Measurements from ENCODE around the gene CENPQ. TPM values are rescaled to one million over a fixed set of nuclear protein-coding genes. Genes with fewer than 3 reads are reported as not detected.

Gene CENPQ
- total and polyA plus RNA-seq, 2 donors (not counting 1 experiment from before 2014, with no cell fraction given) = 5.3 to 7.3 TPM

GRCh38 chr6:49526598-49526997 lies 63.4 kb downstream of the CENPQ start:
- no peak overlapping the region for H3K9ac ChIP-seq (ENCODE audit: insufficient read depth, low read length)
- no peaks in the 10 kb centered on the region for H3K27me3 ChIP-seq (ENCODE audit: control insufficient read depth, insufficient read depth, low read length)
- no peaks in the 10 kb centered on the region for H3K9me3 ChIP-seq (ENCODE audit: control insufficient read depth, insufficient read depth, low read depth, low read length)
- H2AFZ ChIP-seq (ENCODE audit: low read length) = no peak overlapping the region
- no peak for DNase-seq (ENCODE audit: low read depth in 2 of 2)
- no peaks in the 10 kb centered on the region for H3K4me1 ChIP-seq (ENCODE audit: control insufficient read depth, extremely low read depth, insufficient read depth, low read length)
- no peaks in the 10 kb centered on the region for H3K79me2 ChIP-seq (ENCODE audit: control insufficient read depth, insufficient read depth, low read length)
- H3K36me3 ChIP-seq (ENCODE audit: control insufficient read depth, insufficient read depth, low read length) = no peaks in the 10 kb centered on the region
- H4K20me1 ChIP-seq (ENCODE audit: control insufficient read depth, extremely low read depth, insufficient read depth, low read length) = no peaks in the 10 kb centered on the region
- H3K27ac ChIP-seq (ENCODE audit: insufficient read depth, low read length) = no peak overlapping the region
- no peak overlapping the region for H3K4me2 ChIP-seq (ENCODE audit: extremely low read depth, insufficient read depth, low read length)
- no peak for TF ChIP-seq EZH2 (IDR thresholded peaks at IDR 0.05; ENCODE audit: low read length, missing control alignments)
- TF ChIP-seq CTCF (conservative IDR thresholded peaks at IDR 0.05 in 1 of 2, IDR thresholded peaks at IDR 0.05 in 1 of 2; ENCODE audit: low read depth in 1 of 2, low read length in 2 of 2) = no peak
- H3K4me3 ChIP-seq (replicated peaks in 1 of 4; ENCODE audit: control extremely low read depth in 1 of 4, insufficient read depth in 1 of 4, low read depth in 3 of 4, low read length in 4 of 4) = no peak overlapping the region

- Histone ChIP-seq H3K4me2 (ENCODE audit: extremely low read depth, insufficient read depth, low read length) (no peak overlapping the region), H3K4me1 (ENCODE audit: control insufficient read depth, extremely low read depth, insufficient read depth, low read length) (no peaks in the 10 kb centered on the region), H3K9ac (ENCODE audit: insufficient read depth, low read length) (no peak overlapping the region), H3K9me3 (ENCODE audit: control insufficient read depth, insufficient read depth, low read depth, low read length) (no peaks in the 10 kb centered on the region), H3K36me3 (ENCODE audit: control insufficient read depth, insufficient read depth, low read length) (no peaks in the 10 kb centered on the region), H3K27me3 (ENCODE audit: control insufficient read depth, insufficient read depth, low read length) (no peaks in the 10 kb centered on the region), H2AFZ (ENCODE audit: low read length) (no peak overlapping the region), H3K4me3 (replicated peaks in 1 of 4; ENCODE audit: control extremely low read depth in 1 of 4, insufficient read depth in 1 of 4, low read depth in 3 of 4, low read length in 4 of 4) (no peak overlapping the region), H3K27ac (ENCODE audit: insufficient read depth, low read length) (no peak overlapping the region), H3K79me2 (ENCODE audit: control insufficient read depth, insufficient read depth, low read length) (no peaks in the 10 kb centered on the region), H4K20me1 (ENCODE audit: control insufficient read depth, extremely low read depth, insufficient read depth, low read length) (no peaks in the 10 kb centered on the region)
- no peak for DNase-seq (ENCODE audit: low read depth in 2 of 2)
- TF ChIP-seq CTCF (conservative IDR thresholded peaks at IDR 0.05 in 1 of 2, IDR thresholded peaks at IDR 0.05 in 1 of 2; ENCODE audit: low read depth in 1 of 2, low read length in 2 of 2) (no peak), EZH2 (IDR thresholded peaks at IDR 0.05; ENCODE audit: low read length, missing control alignments) (no peak)
Measured at GRCh38 chr6:49527320-49527719, 64.2 kb downstream of the CENPQ start.

- Histone ChIP-seq H3K4me2 (ENCODE audit: extremely low read depth, insufficient read depth, low read length) (no peak overlapping the region), H3K4me1 (ENCODE audit: control insufficient read depth, extremely low read depth, insufficient read depth, low read length) (no peaks in the 10 kb centered on the region), H2AFZ (ENCODE audit: low read length) (no peak overlapping the region), H3K9me3 (ENCODE audit: control insufficient read depth, insufficient read depth, low read depth, low read length) (no peaks in the 10 kb centered on the region), H3K36me3 (ENCODE audit: control insufficient read depth, insufficient read depth, low read length) (no peaks in the 10 kb centered on the region), H3K27me3 (ENCODE audit: control insufficient read depth, insufficient read depth, low read length) (no peaks in the 10 kb centered on the region), H3K9ac (ENCODE audit: insufficient read depth, low read length) (no peak overlapping the region), H3K79me2 (ENCODE audit: control insufficient read depth, insufficient read depth, low read length) (no peaks in the 10 kb centered on the region), H3K27ac (ENCODE audit: insufficient read depth, low read length) (no peak overlapping the region), H3K4me3 (replicated peaks in 1 of 4; ENCODE audit: control extremely low read depth in 1 of 4, insufficient read depth in 1 of 4, low read depth in 3 of 4, low read length in 4 of 4) (no peak overlapping the region), H4K20me1 (ENCODE audit: control insufficient read depth, extremely low read depth, insufficient read depth, low read length) (no peaks in the 10 kb centered on the region)
- no peak for DNase-seq (ENCODE audit: low read depth in 2 of 2)
- TF ChIP-seq EZH2 (IDR thresholded peaks at IDR 0.05; ENCODE audit: low read length, missing control alignments) (no peak), CTCF (conservative IDR thresholded peaks at IDR 0.05 in 1 of 2, IDR thresholded peaks at IDR 0.05 in 1 of 2; ENCODE audit: low read depth in 1 of 2, low read length in 2 of 2) (no peak)
Measured at GRCh38 chr6:49528571-49528970, 65.4 kb downstream of the CENPQ start.

Data from fibroblast of lung (primary cell).